Stimulated activated CD8-positive, alpha-beta memory T cell treated with anti-CD3 and anti-CD28 coated beads, Interleukin-15, amount 100 ng/mL, for 4 hours (primary cell): Measurements from ENCODE around the gene IFITM5.

Source experiments
- DNase-seq, 2 donors: peaks; one replicate each; pipeline ENCODE4 v3.0.0-alpha.2; 2020; ENCODE audit warnings: low read depth in 2 of 2

IFITM5 gene

DNA sequence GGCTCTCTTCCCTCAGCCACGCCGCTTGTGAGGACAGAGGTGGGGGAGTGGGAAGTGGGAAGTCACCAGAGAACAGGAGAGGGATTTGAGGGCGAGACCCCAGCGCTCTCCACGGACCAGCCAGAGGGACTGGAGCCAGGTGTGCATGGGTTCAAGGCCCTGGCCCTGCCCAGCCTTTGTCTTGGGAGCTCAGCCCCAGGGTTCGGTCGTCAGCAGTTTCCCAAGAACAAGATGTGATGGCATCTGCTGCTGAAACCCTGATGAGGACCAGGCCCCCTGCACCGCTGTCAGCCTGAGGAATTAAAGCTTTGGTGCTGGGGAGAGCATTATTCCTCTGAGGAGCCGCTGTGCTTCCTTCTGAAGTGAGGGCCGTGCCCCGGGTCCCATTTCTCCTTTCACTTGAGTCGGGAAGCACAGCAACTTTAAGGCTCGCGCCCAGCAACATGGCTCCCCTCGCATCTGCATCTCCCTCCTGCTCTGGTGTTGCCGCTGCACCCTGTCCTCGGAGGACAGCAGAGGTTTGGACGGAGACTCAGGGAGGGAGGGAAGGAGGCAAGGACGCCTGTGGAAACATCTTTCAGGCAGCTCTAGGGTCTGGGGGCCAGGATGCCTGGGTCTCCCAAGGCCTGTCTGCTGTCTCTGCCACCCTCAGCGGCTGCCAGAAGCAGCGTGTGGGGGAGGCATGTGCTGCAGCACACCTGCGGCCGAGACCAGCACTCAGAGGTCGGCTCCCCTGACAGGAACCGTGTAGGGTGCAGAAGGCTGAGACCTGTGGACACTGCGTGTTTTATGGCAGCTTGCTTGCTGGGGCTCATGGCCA, 3.8 kb downstream of the IFITM5 start:
- DNase-seq, result no peak

GRCh38 chr11:294780-295179, 4.5 kb downstream of the IFITM5 start:
- no peak for DNase-seq

GRCh38 chr11:293852-294661, 5.3 kb downstream of the IFITM5 start:
- DNase-seq, result no peak

GRCh38 chr11:293271-293851, 6.0 kb downstream of the IFITM5 start:
- no peak for DNase-seq

DNA sequence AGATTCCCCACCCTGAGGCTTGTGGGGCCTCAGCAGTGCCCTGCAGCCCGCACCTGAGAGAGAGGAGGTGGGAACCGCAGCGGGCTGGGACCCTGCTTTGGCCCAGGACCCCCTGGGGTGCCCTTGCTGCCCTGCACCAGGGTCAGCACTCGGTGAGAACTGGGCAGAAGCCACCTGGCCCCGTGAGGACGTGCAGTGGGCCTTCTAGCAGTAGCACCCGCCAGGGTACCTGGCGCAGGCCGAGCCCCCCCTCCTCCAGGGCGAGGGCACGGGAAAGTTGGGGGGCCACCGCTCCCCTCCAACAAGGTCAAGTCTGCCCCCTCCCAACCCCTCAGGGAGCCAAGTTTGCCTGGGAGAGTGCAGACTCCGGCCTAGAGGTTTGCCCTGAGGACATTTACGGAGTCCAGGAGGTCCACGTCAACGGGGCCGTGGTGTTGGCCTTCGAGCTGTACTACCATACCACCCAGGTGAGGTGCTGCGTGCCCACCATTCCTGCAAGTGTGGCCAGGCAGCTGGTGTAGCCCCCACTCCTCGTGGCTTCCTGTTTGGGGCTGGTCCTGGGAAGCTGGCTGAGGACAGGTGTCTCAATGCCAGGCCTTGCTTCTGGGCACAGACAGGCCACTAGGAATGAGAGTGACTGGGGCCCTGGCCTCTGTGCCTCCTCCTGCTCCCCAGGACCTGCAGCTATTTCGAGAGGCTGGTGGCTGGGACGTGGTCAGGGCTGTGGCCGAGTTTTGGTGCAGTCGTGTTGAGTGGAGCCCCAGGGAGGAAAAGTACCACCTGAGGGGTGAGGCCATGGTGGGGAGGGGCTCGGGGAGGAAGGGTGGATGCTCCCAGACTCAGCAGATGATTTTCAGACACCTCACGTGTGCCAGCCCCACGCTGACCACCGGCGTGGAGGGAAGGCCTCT, 6.9 kb downstream of the IFITM5 start:
- no peak for DNase-seq

GRCh38 chr11:291281-292210, 7.8 kb downstream of the IFITM5 start:
- DNase-seq, result no peak

GRCh38 chr11:290621-291231, 8.6 kb downstream of the IFITM5 start:
- no peak for DNase-seq

- no peak for DNase-seq
Measured at GRCh38 chr11:289712-290620, 9.4 kb downstream of the IFITM5 start.

DNA sequence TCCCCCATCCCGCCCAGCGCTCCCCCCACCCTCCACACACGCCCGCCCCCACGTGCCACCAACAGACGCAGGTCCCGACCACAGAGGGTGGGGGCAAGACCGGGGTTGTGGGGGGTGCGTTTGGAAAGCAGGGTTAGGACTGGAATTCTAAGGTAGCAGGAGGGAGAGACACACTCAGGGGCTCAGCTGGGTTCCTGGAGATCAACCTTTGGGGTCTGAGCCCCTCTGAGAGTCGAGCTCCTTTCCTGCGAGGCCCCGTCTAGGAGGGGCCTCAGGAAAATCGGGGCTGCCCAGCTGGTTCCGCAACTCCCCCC, 10.0 kb downstream of the IFITM5 start:
- DNase-seq, result no peak

DNA sequence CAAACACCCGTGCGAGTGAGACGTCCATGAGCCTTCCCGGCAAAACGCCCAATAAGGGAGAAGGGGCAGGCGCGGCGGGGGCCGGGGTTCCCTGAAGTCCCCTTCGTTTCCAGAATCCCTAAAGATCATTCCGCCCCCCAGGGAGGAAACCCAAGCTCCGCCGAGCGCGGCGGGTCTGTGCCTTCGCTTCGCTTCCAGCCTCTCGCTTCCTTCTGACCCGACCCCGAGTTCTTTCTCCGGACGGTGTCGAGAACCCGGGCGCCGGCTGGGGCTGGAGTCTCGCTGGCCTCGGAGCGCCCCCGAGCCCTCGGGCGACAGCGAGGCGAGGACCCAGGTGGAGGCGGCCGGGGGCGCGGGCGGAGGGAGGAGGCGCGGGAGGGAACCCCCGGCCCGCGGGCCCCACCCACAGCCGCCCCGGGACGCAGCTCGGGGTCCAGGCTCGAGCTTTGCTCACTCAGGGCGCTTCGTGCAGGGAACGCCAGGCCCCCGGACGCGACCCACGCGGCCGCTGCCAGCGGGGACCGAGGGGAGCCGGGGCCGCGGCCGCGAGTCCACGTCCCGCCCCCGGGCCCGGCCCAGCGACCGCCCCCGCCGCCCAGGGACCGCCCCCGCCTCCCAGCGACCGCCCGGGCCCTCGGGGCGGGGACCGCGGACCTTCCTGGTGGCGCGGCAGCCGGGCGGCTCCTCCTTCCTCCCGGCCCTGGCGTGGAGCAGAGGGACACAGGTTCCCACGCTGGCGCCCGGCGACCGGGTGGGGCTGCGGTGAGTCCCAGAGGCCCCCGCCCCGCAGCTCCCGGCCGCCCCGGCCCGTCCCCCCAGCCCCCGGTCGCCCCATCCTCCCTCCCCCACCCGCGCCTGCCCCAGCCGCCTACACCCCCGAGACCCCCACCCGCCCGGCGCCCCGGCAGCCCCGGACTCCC, 10.6 kb downstream of the IFITM5 start, which contains the start of gene PGGHG:
Gene PGGHG (plus strand): TSS at position 649 of the 920 bp plus-strand sequence. CDS start 691 bp downstream, outside the sequence.
- DNase-seq, result no peak

- DNase-seq, result no peak
Measured at GRCh38 chr11:287821-288477, 11.4 kb downstream of the IFITM5 start.

DNA sequence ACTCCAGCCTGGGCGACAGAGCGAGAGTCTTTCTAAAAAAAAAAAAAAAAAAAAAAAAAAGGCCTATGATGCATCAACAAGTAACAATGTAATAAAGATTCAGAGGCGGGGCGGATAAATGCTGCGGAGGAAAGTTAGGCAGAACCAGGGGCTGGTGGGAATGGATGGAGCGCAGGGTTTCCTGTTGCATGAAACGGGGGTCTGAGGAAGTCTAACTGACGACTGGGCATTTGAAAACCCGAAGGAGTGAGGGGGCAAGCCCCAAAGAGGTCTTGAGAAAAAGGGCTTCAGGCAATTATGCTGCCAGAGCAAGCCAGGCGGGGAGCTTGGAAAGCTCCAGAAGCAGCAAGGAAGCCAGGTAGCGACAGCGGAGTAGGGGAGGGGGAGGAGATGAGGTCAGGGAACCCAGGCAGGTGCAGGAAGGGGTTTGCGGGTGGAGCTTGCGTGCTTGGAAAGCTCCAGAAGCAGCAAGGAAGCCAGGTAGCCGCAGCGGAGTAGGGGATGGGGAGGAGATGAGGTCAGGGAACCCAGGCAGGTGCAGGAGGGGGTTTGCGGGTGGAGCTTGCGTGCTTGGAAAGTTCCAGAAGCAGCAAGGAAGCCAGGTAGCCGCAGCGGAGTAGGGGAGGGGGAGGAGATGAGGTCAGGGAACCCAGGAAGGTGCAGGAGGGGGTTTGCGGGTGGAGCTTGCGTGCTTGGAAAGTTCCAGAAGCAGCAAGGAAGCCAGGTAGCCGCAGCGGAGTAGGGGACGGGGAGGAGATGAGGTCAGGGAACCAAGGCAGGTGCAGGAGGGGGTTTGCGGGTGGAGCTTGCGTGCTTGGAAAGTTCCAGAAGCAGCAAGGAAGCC, 12.1 kb downstream of the IFITM5 start:
- peak in 1 of 2 donors; percentile 64 for DNase-seq

- no peak for DNase-seq
Measured at GRCh38 chr11:285894-286220, 13.5 kb downstream of the IFITM5 start.

- DNase-seq, result no peak
Measured at GRCh38 chr11:285021-285893, 14.1 kb downstream of the IFITM5 start.
